Astrocyte (in vitro differentiated cells and primary cell): ENCODE results near the gene ARHGAP26. TPM values are rescaled to one million over a fixed set of nuclear protein-coding genes. Genes with fewer than 3 reads are reported as not detected.

Experiments used
- DNase-seq: peaks from one replicate; pipeline ENCODE4 v3.0.0-alpha.2; 2010; ENCODE audit warnings: low read depth
- FAIRE-seq: peaks from 2 replicates; lab custom pipeline; 2011; peaks lifted over from hg19 to GRCh38; lab: Jason Lieb, UNC
- H2AFZ ChIP-seq: 2 replicates; pipeline ENCODE4 v1.6.0; 2012; ENCODE audit warnings: low read depth, low read length, inconsistent platforms
- H3K27ac ChIP-seq: 2 replicates; pipeline ENCODE4 v1.5.1; 2011; ENCODE audit warnings: low read depth, low read length, inconsistent platforms
- H3K27me3 ChIP-seq: 2 replicates; pipeline ENCODE4 v1.6.0; 2011; ENCODE audit warnings: low read length, inconsistent platforms; ENCODE audit not compliant: insufficient read depth
- H3K36me3 ChIP-seq: 2 replicates; pipeline ENCODE4 v1.5.1; 2011; ENCODE audit warnings: low read length, inconsistent platforms; ENCODE audit not compliant: insufficient read depth
- H3K4me1 ChIP-seq: 2 replicates; pipeline ENCODE4 v1.5.1; 2011; ENCODE audit warnings: low read length, inconsistent platforms; ENCODE audit not compliant: insufficient read depth
- H3K4me2 ChIP-seq: 2 replicates; pipeline ENCODE4 v1.6.0; 2012; ENCODE audit warnings: low read length, inconsistent platforms
- H3K4me3 ChIP-seq: 2 replicates; pipeline ENCODE4 v1.5.1; 2011; ENCODE audit warnings: low read depth, mild to moderate bottlenecking, low read length, inconsistent platforms; ENCODE audit not compliant: insufficient read depth
- H3K79me2 ChIP-seq: 2 replicates; pipeline ENCODE4 v1.6.0; 2012; ENCODE audit warnings: mild to moderate bottlenecking, low read length, inconsistent platforms; ENCODE audit not compliant: insufficient read depth
- H3K9ac ChIP-seq: 2 replicates; pipeline ENCODE4 v1.6.0; 2012; ENCODE audit warnings: mild to moderate bottlenecking, low read length, inconsistent platforms
- H3K9me3 ChIP-seq: 2 replicates; pipeline ENCODE4 v1.5.1; 2012; ENCODE audit warnings: low read depth, mild to moderate bottlenecking, low read length, inconsistent platforms; ENCODE audit not compliant: insufficient read depth
- H4K20me1 ChIP-seq: 2 replicates; pipeline ENCODE4 v1.6.0; 2012; ENCODE audit warnings: low read length, inconsistent platforms; ENCODE audit not compliant: insufficient read depth
- H3K27ac Mint-ChIP-seq: one replicate; pipeline ENCODE4 v1.8.0; 2021; ENCODE audit warnings: mild to moderate bottlenecking, mixed read lengths; ENCODE audit not compliant: unreplicated experiment
- H3K27me3 Mint-ChIP-seq: one replicate; pipeline ENCODE4 v1.8.0; 2021; ENCODE audit warnings: low read depth, mixed read lengths; ENCODE audit not compliant: unreplicated experiment
- H3K36me3 Mint-ChIP-seq: one replicate; pipeline ENCODE4 v1.8.0; 2021; ENCODE audit warnings: low read depth, mixed read lengths; ENCODE audit not compliant: unreplicated experiment
- H3K4me1 Mint-ChIP-seq: one replicate; pipeline ENCODE4 v1.8.0; 2021; ENCODE audit warnings: low read depth, mixed read lengths; ENCODE audit not compliant: unreplicated experiment
- H3K4me3 Mint-ChIP-seq: one replicate; pipeline ENCODE4 v1.8.0; 2021; ENCODE audit warnings: mild to moderate bottlenecking, moderate library complexity, mixed read lengths; ENCODE audit not compliant: unreplicated experiment
- H3K9me3 Mint-ChIP-seq: one replicate; pipeline ENCODE4 v1.8.0; 2021; ENCODE audit warnings: mild to moderate bottlenecking, mixed read lengths; ENCODE audit not compliant: unreplicated experiment
- EZH2 ChIP-seq: IDR thresholded peaks from 2 replicates; pipeline ENCODE4 v1.6.1; 2012; ENCODE audit warnings: mild to moderate bottlenecking, low read length, inconsistent platforms; ENCODE audit not compliant: insufficient read depth
- total RNA-seq: library from RNA; stranded (reverse); gene quantifications from 2 replicates; pipeline ENCODE4 v1.2.1, GENCODE V29; 2021
- TF ChIP-seq, protein P1 (sequence below): IDR thresholded peaks from 2 replicates; pipeline ENCODE4 v1.5.1; 2011; ENCODE audit warnings: low read depth, mild to moderate bottlenecking, inconsistent platforms, low read length, moderate library complexity; ENCODE audit not compliant: insufficient read depth

Gene ARHGAP26
- total RNA-seq, 1 donor from 2014 or later: 5.6 TPM

DNA sequence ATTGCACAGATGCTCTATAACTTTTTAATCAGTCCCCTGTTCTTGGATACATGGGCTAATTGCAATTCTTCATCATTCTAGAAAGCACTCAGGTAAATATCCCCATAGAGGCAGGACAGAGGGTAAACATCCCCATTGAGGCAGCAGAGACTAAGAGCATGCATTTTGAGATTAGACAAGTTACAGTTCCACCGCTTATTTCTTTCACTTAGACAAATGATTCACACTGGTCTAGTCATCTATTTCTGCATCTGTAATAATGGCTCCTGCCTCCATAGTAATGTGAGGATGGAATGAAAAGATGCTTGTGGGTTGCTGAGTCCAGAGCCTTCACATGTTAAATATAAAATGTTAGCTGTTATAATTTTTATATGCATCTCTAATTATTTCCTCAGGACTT lies 276.9 kb downstream of the ARHGAP26 start:
- Mint-ChIP-seq H3K4me3 (no peak overlapping the region), H3K27ac (no peak overlapping the region), H3K27me3 (no peaks in the 10 kb centered on the region), H3K4me1 (peaks cover 19% of the 10 kb centered on the region), H3K36me3 (peaks cover 5% of the 10 kb centered on the region), H3K9me3 (peaks cover 6% of the 10 kb centered on the region)
- Histone ChIP-seq H3K79me2 (no peaks in the 10 kb centered on the region), H3K27ac (no peak overlapping the region), H3K4me1 (peaks cover 17% of the 10 kb centered on the region), H3K4me3 (no peak overlapping the region), H3K27me3 (no peaks in the 10 kb centered on the region), H3K4me2 (no peak overlapping the region), H2AFZ (no peak overlapping the region), H3K36me3 (no peaks in the 10 kb centered on the region), H4K20me1 (no peaks in the 10 kb centered on the region), H3K9me3 (no peaks in the 10 kb centered on the region), H3K9ac (no peak overlapping the region)
- no peak for DNase-seq
- FAIRE-seq: no peak
- TF ChIP-seq, protein P1, sequence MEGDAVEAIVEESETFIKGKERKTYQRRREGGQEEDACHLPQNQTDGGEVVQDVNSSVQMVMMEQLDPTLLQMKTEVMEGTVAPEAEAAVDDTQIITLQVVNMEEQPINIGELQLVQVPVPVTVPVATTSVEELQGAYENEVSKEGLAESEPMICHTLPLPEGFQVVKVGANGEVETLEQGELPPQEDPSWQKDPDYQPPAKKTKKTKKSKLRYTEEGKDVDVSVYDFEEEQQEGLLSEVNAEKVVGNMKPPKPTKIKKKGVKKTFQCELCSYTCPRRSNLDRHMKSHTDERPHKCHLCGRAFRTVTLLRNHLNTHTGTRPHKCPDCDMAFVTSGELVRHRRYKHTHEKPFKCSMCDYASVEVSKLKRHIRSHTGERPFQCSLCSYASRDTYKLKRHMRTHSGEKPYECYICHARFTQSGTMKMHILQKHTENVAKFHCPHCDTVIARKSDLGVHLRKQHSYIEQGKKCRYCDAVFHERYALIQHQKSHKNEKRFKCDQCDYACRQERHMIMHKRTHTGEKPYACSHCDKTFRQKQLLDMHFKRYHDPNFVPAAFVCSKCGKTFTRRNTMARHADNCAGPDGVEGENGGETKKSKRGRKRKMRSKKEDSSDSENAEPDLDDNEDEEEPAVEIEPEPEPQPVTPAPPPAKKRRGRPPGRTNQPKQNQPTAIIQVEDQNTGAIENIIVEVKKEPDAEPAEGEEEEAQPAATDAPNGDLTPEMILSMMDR: no peak
- no peak for TF ChIP-seq EZH2

DNA sequence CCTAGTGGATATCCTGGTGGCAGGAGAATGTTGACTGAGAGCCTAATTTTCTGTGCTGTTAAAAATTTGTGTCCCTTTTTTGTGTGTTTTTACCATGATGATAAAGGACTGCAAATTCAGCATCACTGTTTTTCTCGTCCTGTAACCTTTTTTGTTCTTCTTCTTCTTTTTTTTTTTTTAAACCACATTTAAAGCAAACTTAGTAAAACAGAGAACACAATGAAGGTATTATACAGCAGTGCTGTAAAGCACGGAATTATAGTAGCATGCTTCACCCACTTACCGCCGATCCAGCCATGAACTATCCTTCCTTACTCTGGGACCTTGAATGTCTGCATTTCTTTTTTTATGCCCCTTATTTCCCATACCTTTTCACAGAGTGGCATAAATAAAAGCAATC lies 280.0 kb downstream of the ARHGAP26 start:
- FAIRE-seq: no peak
- Histone ChIP-seq H4K20me1 (no peaks in the 10 kb centered on the region), H3K36me3 (no peaks in the 10 kb centered on the region), H3K4me1 (peaks cover 19% of the 10 kb centered on the region), H3K4me2 (no peak overlapping the region), H3K27me3 (no peaks in the 10 kb centered on the region), H2AFZ (no peak overlapping the region), H3K4me3 (no peak overlapping the region), H3K27ac (no peak overlapping the region), H3K79me2 (no peaks in the 10 kb centered on the region), H3K9me3 (no peaks in the 10 kb centered on the region), H3K9ac (no peak overlapping the region)
- Mint-ChIP-seq H3K4me1 (peaks cover 24% of the 10 kb centered on the region), H3K4me3 (no peak overlapping the region), H3K27me3 (no peaks in the 10 kb centered on the region), H3K27ac (no peak overlapping the region), H3K9me3 (peaks cover 1% of the 10 kb centered on the region), H3K36me3 (peaks cover 4% of the 10 kb centered on the region)
- no peak for TF ChIP-seq EZH2
- TF ChIP-seq, protein P1: no peak
- DNase-seq: no peak

DNA sequence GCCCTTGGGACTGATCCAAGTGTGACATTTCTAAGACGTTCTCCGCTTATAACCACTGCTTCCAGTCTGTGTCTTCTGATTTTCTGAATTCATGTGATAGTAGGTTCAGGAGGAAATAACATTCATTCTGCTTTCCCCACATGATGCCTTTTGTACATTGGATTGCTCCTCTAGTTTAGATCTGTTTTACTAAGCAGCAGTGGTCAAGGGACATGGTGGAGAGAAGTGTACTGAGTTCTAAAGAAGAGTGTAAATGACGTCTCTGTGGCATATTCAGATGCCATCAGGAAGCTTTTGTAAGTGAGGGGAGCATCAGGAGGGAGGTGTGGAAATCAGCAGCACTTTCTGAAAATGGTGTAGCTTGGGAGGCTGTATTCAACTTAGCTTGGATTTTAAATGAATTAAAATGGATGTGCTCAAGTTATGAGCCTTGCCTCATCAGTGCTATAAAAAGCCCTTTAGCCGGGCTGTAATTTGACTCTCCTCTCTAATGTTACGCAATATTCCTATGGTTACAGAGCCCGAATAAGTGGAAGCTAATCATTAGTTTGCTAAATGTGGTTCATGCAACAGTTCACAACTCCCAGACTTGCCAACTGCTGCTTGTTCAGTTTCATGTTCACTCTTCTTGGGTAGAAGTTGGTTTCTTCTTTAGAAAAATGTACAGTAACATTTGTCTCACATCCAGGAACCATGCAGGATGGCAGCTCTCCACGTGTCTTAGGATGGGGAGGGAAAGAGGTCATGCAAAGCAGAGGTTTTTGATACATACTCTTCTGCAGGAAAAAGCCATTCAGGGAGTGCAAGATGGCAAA lies 281.3 kb downstream of the ARHGAP26 start:
- Histone ChIP-seq H3K27ac (no peak overlapping the region), H3K36me3 (no peaks in the 10 kb centered on the region), H3K79me2 (no peaks in the 10 kb centered on the region), H3K4me1 (peaks cover 27% of the 10 kb centered on the region), H3K4me3 (no peak overlapping the region), H3K27me3 (no peaks in the 10 kb centered on the region), H2AFZ (peak overlapping the region; percentile 47), H4K20me1 (no peaks in the 10 kb centered on the region), H3K9ac (peak overlapping the region; percentile 15), H3K9me3 (no peaks in the 10 kb centered on the region), H3K4me2 (peak overlapping the region; percentile 59)
- no peak for TF ChIP-seq EZH2
- TF ChIP-seq, protein P1: no peak
- DNase-seq (peak; percentile 90), FAIRE-seq (peak; percentile 64)
- no peaks in the 10 kb centered on the region for H3K36me3 Mint-ChIP-seq
- H3K4me1 Mint-ChIP-seq: peaks cover 36% of the 10 kb centered on the region
- peak overlapping the region; percentile 59 for H3K27ac Mint-ChIP-seq
- no peaks in the 10 kb centered on the region for H3K9me3 Mint-ChIP-seq
- H3K4me3 Mint-ChIP-seq: no peak overlapping the region
- H3K27me3 Mint-ChIP-seq: no peaks in the 10 kb centered on the region
